ENCODE data around the gene INTS11. TPM values are rescaled to one million over a fixed set of nuclear protein-coding genes. Genes with fewer than 3 reads are reported as not detected.
A peak's percentile ranks its signal among the peaks of the same experiment; 100 is the strongest.

Gene INTS11
- total and polyA plus RNA-seq, 2 of the 13 experiments (the other 11 are each of a cell fraction or from before 2014, with no cell fraction given), result 52.8 to 94.8 TPM

GRCh38 chr1:1358433-1359271 is 34.2 kb upstream of the INTS11 start, which contains the start of gene MXRA8 (continued):
- TF ChIP-seq MIER2 (CRISPR knock-in tag; IDR thresholded peaks at IDR 0.05) (0 out of 2 replicates have a peak, but pooled peaks have one; percentile 17), NFKBIZ (CRISPR knock-in tag; IDR thresholded peaks at IDR 0.05) (peak; percentile 8; the same call in 1 of the 2 replicates), NR2F6 (IDR thresholded peaks at IDR 0.05) (peak; percentile 51; the same call in 1 of the 2 replicates), NR2F6 (CRISPR knock-in tag; IDR thresholded peaks at IDR 0.05) (no peak; the same call in 1 of the 2 replicates), ZGPAT (CRISPR knock-in tag; IDR thresholded peaks at IDR 0.05) (peak; percentile 80; the same call in 1 of the 2 replicates), BORCS8-MEF2B (CRISPR knock-in tag; IDR thresholded peaks at IDR 0.05) (peak; percentile 60; the same call in 1 of the 2 replicates), TAF1 (CRISPR knock-in tag; IDR thresholded peaks at IDR 0.05) (peak; percentile 21; the same call in 1 of the 2 replicates), GATAD1 (CRISPR knock-in tag; IDR thresholded peaks at IDR 0.05) (0 out of 2 replicates have a peak, but pooled peaks have one; percentile 42), TFAP4 (IDR thresholded peaks at IDR 0.05; ENCODE audit: borderline replicate concordance, low read depth) (no peak), ZFP36L1 (CRISPR knock-in tag; IDR thresholded peaks at IDR 0.05) (no peak; the same call in 1 of the 2 replicates), HMG20A (CRISPR knock-in tag; IDR thresholded peaks at IDR 0.05; ENCODE audit: borderline replicate concordance) (no peak), REPIN1 (CRISPR knock-in tag; IDR thresholded peaks at IDR 0.05; ENCODE audit: borderline replicate concordance, low read depth) (peak; percentile 47; the same call in 1 of the 2 replicates), ZBTB37 (CRISPR knock-in tag; IDR thresholded peaks at IDR 0.05) (no peak), NFYC (CRISPR knock-in tag; IDR thresholded peaks at IDR 0.05) (0 out of 2 replicates have a peak, but pooled peaks have one; percentile 7), ZNF724P (CRISPR knock-in tag; IDR thresholded peaks at IDR 0.05; ENCODE audit: borderline replicate concordance) (0 out of 2 replicates have a peak, but pooled peaks have one; percentile 51), ZNF337 (CRISPR knock-in tag; IDR thresholded peaks at IDR 0.05; ENCODE audit: borderline replicate concordance, low read depth) (0 out of 2 replicates have a peak, but pooled peaks have one; percentile 68)
